Caki2 (cell line): Measurements from ENCODE around the gene KRTAP10-5. TPM values are rescaled to one million over a fixed set of nuclear protein-coding genes. Genes with fewer than 3 reads are reported as not detected.

Experiments used
- DNase-seq: peaks from one replicate; pipeline ENCODE4 v3.0.0-alpha.2; 2015; ENCODE audit warnings: low read depth
- in situ Hi-C: cut with HindIII; loops from 2 replicates; pipeline ENCODE4 v1.10.0; 2016; ENCODE audit warnings: low sequenced_read_pairs, low pct_unique_long_range_greater_than_20kb, mixed read lengths
- total RNA-seq: library from RNA; depleted of rRNA; stranded (reverse); fragments of >200 nt; shearing (Covaris generic); gene quantifications from 2 replicates; pipeline ENCODE4 v1.2.3, GENCODE V29; 2014; ENCODE audit warnings: low replicate concordance; rRNA removed

KRTAP10-5 gene
- total RNA-seq, 1 experiment from 2014 or later = not detected

DNA sequence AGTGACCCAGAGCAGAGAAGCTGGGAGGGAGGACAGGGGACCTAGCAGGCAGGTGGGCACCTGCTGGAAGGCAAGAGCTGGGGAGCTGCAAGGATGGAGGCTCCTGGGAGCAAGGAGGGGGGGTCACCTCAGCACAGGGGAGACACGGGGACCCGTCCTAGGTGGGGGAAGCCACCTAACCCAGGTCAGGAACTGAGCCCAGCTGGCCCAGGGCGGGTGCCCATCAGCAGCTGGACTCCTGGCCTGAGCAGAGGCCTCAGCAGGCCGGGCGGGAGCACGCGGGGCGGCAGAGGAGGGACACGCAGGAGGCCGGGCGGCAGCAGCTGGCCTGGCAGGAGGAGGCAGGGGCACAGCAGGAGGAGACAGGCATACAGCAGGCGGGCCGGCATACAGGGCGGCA lies 41.4 kb downstream of the KRTAP10-5 start:
- DNase-seq = no peak
- in situ Hi-C loops = no loop called here

DNA sequence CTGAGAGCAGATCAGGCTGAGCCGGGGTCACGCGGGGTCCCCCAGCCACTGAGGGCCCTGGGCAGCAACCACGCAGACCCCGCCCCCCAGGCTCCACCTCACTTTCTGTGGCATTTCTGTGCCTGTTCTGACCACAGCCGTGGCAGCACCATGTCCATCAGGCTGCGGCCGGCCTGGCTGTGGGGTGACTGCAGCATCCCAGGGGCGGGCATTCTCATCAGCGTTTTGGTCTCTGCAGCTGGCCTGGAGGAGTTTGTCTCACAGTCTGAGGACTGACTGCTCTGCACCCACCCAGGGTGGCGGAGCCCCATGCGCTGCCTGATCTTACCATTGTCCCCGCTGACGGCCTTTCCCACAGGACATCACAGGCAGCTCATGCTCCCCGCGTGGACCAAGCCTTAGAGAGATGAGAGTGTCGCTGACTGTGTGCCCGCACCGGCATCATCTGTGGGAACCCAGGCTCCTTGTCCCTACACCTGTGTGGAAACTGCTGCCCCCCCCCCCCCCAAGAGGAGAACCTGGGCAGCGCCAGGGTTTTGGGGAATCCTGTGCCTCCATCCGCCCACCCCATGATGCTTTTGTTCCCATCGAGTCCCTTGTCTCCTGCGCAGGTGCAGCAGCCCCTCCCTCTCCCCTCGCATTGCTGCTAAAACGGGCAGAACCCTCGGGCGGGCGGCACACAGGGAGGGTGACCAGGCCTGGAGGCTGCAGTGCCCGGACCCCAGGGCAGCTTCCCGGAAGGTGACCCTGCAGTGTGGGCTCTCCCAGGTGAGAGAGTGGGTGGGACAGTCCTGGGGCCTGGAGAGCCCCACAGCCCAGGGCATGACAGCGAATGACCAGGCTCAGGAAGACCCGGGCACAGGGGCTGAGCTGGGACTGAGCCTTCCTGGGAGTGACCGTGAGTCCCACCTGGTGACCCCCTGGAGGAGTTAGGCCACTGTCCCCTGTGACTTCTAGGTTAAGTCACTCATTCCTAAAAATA lies 42.2 kb downstream of the KRTAP10-5 start:
- in situ Hi-C loops = no loop called here

DNA sequence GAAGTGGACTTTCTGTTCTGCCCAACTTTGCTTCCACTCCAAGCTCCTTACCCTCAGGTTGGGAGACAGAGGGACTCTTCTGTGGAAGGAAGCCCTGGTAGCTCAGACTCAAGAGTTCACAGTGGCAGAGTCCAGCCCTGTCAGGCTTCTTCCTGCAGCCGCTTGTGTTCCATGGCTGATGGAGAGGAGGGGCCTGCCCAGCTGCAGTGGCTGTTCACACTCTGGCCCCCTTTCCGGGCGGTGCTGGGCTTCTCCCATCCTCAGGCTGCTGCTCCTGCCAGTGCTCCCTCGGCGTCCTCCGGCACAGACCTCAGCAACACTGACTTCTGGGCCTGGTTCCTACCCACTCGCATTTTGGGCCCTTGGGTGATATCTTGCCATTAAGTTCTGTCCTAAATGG lies 44.4 kb downstream of the KRTAP10-5 start:
- no peak for DNase-seq
- in situ Hi-C loops = no loop called here

More for the DNA sequence above, 42.2 kb downstream of the KRTAP10-5 start:
- no peak for DNase-seq

DNA sequence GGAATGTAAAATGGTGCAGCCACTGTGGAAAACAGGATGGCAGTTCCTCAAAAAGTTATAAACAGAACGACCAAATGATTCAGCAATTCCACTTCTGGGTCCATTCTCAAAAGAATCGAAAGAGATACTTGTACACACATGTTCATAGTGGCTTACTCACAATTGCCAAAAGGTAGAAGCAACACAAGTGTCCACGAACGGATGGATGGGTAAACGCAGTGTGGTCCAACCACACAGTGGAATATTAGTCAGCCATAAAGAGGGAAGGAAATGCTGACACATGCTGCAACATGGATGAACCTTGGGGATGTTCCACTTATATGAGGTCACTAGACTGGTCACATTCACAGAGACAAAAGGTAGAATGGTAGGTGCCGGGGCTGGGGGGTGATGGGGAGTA lies 45.7 kb downstream of the KRTAP10-5 start:
- no peak for DNase-seq
- in situ Hi-C loops = no loop called here

DNA sequence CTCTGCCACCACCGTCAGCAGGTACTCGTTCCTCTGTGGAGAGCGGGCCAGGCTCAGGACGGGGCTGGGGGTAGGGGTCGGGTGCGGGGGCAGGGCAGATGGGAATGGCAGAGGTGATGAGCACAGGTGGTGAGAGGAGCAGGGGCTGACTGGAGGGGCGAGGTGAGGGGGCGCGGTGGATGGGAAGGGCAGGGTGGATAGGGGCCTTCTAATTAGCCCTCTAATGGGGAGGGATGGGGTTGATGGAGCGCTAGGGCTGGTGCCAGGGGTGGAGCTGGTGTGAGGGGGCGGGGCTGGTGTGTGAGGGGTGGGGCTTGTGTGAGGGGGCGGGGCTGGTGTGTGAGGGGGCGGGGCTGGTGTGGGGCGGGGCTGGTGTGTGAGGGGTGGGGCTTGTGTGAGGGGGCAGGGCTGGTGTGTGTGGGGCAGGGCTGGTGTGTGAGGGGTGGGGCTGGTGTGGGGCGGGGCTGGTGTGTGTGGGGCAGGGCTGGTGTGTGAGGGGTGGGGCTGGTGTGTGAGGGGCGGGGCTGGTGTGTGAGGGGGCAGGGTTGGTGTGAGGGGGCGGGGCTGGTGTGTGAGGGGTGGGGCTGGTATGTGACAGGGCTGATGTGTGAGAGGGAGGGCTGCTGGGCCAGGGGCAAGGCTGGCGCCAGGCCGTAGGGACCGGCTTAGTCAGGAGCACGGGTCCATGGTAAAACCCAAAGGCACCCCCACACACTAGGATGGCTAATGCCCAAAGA lies 46.3 kb downstream of the KRTAP10-5 start:
- in situ Hi-C loops = no loop called here

DNA sequence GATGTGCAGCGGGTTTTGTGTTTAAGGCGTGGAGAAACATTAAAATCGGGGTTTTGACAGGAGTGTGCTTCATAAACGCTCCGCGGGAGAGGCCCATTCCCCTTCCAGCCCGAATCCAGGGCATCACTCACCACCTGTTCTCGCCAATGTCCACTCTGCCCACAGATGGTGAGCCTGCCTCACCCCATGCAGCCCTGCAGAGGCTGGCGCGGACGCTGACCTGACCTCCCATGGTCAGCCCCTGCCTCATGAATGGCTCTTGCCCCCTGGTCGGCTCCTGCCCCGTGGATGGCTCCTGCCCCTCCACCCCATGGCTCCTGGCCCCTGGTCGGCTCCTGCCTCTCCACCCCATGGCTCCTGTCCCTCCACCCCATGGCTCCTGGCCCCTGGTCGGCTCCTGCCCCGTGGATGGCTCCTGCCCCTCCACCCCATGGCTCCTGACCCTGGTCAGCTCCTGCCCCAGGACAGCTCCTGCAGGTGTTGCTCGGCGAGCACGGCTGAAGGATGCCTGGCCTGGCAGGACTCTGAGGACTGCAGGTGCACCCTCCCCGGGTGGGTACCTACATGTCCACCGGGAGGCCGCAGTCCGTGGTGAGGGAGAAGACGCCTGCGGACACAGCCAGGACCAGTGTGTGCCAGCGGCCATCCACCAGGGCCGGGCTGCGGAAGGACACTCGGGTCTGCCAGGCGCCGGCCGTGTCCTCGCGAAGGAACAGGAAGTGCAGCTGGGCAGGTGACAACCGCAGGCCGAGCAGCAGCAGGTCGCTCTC lies 47.1 kb downstream of the KRTAP10-5 start:
- DNase-seq = no peak
- in situ Hi-C loops = no loop called here

More for the DNA sequence above, 46.3 kb downstream of the KRTAP10-5 start:
- no peak for DNase-seq

DNA sequence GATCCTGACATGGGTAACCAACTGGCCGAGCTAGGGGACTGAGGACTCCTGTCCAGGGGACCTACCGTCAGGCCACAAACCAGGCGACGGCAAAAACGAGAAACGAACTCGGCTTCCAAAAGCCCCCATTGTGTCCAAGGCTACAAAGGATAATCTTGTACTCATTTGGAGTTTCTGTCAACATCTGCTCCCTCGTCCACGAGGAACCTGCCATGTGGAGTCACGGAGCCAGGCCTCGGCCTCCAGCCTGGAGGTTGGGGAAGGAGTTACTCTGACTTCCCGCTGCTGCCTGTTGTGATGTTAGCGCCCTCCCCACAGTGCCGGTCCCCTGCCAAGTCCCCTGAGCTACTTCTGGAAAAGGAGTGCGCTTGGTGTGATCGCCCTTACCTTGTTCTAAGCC lies 47.7 kb downstream of the KRTAP10-5 start:
- in situ Hi-C loops = no loop called here

DNA sequence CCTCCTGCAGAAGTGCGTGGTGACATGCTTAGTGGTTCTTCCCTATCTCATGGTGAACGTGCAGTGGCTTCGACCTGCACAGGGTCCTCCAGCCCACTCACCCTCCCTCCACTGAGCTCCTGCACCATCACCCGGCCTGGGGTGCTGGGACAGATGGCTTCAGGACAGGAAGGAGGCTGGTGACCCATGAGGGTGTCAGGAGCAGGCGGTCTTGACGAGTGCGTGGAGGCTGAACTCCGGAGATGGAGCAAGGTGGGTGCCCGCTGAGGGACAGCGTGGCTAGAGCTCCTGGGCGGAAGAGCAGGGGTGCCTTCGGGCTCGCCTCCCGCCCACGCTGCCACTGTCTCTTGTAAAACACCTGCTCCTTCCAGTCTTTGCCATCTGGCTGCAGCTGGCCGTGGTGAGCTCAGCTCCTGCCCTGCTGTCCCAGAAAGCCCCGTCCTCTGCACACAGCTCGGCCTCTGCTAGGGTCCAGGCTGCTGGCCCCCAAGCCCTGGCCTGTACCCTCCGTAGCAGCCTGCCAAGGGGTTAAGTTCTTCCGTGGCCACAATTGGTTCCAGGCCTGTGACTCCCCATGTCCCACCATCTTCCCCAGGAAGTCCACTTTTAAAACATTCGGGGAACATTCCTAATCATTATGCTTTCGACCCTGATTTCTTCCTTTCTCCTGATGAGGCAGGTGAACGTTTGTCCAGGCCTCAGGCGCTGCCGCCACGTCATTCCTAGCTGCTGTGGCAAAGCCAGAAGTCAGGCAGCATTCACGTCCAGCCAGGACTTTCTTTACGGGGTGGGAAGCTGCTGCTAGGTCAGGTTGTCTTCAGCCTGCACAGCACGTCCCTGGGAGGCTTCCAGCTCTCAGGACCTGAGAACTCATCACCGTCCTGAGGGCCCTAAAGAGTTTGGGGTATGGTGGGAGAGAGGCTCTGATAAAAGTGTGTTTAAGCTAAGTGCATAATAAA lies 48.5 kb downstream of the KRTAP10-5 start:
- in situ Hi-C loops = no loop called here
- no peak for DNase-seq

More for the DNA sequence above, 47.7 kb downstream of the KRTAP10-5 start:
- DNase-seq = no peak

DNA sequence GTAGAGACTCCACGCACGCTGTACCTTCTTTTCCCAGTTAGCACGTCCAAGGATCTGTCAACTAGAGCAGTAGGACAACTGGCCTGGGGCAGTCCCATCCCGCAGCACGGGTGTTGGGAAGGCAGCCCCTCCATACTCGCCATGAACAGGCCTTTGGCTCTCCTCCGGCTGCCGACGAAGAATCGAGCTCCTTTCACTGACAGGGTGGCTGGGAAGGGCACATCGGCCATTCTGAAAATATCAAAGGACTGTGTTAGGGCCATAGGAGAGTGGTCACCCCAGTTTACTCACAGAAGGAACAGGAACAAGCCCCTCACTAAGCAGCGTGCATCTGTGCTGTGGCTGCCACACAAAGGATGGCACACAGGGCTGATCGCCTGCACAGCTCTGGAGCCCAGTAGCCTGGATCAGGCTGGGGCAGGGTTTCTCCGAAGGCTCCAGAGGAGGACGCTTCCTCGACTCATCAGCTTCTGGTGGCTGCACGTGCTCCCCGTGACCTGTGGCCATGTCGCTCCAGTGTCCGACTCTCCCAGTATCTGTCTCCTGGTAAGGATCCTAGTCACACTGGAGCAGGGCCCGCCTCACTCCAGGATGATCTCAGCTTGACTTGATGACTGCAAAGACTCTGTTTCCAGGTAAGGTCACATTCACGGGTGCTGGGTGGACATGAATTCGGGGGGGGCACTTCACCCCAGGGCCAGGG lies 49.4 kb downstream of the KRTAP10-5 start:
- DNase-seq = no peak
- in situ Hi-C loops = no loop called here

DNA sequence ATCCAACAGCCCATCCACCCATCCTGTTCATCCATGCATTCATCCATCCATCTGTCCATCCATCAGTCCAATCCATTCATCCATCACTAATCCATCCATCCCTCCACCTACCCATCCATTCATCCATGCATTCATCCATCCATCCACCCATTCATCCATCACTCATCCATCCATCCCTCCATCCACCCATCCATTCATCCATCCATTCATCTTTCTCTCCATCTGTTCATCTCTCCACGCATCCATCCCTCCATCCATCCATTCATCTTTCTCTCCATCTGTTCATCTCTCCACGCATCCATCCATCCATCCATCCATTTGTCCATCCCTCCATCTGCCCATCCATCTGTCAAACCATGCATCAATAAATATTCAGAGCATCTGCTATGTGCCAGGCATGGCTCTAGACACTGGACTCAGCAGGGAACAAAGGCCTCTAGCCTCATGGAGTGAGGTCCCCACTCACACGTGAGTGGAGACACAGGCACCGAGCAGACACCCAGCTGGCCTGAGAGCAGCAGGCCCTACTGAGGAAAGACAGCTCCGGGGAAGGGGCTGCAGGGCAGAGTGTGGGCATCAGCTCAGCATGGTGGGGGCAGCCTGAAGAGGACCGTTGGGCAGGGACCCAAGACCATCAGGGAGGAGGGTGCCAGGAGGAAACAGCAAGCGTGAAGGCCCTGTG lies 50.0 kb downstream of the KRTAP10-5 start:
- in situ Hi-C loops = no loop called here
- no peak for DNase-seq

DNA sequence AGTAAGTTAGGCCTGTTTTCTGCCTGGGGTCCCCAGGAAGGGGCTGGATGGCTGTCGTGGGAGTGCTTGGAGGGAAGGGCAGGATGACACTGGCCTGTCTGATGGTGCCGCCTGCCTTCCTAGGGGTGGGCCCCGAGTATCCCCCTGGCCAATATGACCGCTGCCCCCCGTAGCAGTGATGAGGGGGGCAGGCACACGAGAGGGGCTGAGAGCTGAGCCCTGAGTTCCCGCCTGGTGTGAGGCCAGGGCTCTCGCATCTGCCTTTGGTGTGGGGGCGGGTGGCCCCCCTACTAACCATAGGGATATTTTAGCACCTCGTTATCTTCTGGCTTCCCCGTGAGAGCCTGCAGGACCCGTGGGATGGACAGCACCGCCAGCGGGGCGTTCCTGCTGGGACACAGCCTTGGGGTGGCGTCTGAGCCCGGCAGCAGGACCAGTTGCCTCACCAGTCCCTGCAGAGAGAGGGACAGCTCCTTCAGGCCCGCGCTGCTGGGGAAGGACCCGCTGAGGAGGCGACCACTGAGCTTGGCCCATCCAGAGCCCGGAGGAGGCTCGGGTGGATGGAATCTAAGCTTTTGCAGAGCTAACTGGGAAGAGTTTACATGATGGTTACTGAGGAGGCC lies 50.8 kb downstream of the KRTAP10-5 start:
- in situ Hi-C loops = no loop called here
- no peak for DNase-seq

Other genes with a start within 250 kb of the KRTAP10-5 start
- 14.5 and 25.6 TPM in 2 replicates for gene CFAP410, start 241.2 kb downstream of the KRTAP10-5 start, total RNA-seq
- gene TRPM2, start 227.0 kb downstream of the KRTAP10-5 start, total RNA-seq = not detected in 2 replicates
- not detected in 2 replicates for gene LRRC3, start 125.1 kb downstream of the KRTAP10-5 start, total RNA-seq
- not detected in 2 replicates for gene KRTAP10-1, start 40.4 kb downstream of the KRTAP10-5 start, total RNA-seq
- not detected in 2 replicates for gene KRTAP10-2, start 29.1 kb downstream of the KRTAP10-5 start, total RNA-seq
- gene KRTAP10-3, start 21.8 kb downstream of the KRTAP10-5 start, total RNA-seq = not detected in 2 replicates
- not detected in 2 replicates for gene KRTAP10-4, start 6.9 kb downstream of the KRTAP10-5 start, total RNA-seq
- gene KRTAP10-6, start 11.9 kb upstream of the KRTAP10-5 start, total RNA-seq = not detected in 2 replicates
- gene KRTAP10-7, start 20.0 kb upstream of the KRTAP10-5 start, total RNA-seq = not detected in 2 replicates
- gene KRTAP10-8, start 31.5 kb upstream of the KRTAP10-5 start, total RNA-seq = not detected in 2 replicates
- not detected in 2 replicates for gene KRTAP10-9, start 46.5 kb upstream of the KRTAP10-5 start, total RNA-seq
- not detected in 2 replicates for gene KRTAP10-10, start 56.8 kb upstream of the KRTAP10-5 start, total RNA-seq
- not detected in 2 replicates for gene KRTAP10-11, start 65.8 kb upstream of the KRTAP10-5 start, total RNA-seq
- gene KRTAP12-4, start 74.1 kb upstream of the KRTAP10-5 start, total RNA-seq = not detected in 2 replicates
- gene KRTAP12-3, start 77.3 kb upstream of the KRTAP10-5 start, total RNA-seq = not detected in 2 replicates
- not detected in 2 replicates for gene KRTAP12-2, start 86.3 kb upstream of the KRTAP10-5 start, total RNA-seq
- not detected in 2 replicates for gene KRTAP12-1, start 101.6 kb upstream of the KRTAP10-5 start, total RNA-seq
- gene KRTAP10-12, start 116.6 kb upstream of the KRTAP10-5 start, total RNA-seq = not detected in 2 replicates
- gene TSPEAR, start 131.0 kb upstream of the KRTAP10-5 start, total RNA-seq = not detected in 2 replicates
- gene UBE2G2, start 221.2 kb upstream of the KRTAP10-5 start, total RNA-seq = 43.8 and 50.0 TPM in 2 replicates
- 128 and 131 TPM in 2 replicates for gene SUMO3, start 237.5 kb upstream of the KRTAP10-5 start, total RNA-seq